ENCODE results near the gene IQSEC1.
"Not testable (repeated sequence)": the region's sequence is repeated elsewhere in the genome, so short reads cannot be mapped to it uniquely, and the experiment has no call there.

The IQSEC1 gene

DNA sequence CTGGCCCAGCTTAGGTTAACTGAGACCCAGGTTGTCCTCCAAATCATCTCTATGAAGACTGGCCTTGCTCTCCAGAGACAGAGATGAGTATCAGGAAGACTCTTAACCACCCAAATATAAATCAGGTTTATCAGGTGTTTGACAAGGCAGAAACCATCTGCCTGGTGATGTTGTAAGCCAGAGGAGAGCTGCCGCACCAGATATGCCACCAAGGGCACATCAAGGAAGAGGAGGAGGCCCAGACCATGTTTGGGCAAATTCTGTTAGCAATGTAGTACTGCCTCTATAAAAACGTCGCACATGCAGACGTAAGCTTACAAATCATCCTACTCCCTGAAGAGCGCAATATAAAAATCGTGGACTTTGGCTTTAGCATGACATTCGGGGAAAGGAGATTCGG lies 210.8 kb downstream of the IQSEC1 start:
- H3K4me3 ChIP-seq (ENCODE audit: low read depth, low read length): no peak overlapping the region
- DNase-seq (ENCODE audit: low read depth): no peak
- TF ChIP-seq, protein P1, sequence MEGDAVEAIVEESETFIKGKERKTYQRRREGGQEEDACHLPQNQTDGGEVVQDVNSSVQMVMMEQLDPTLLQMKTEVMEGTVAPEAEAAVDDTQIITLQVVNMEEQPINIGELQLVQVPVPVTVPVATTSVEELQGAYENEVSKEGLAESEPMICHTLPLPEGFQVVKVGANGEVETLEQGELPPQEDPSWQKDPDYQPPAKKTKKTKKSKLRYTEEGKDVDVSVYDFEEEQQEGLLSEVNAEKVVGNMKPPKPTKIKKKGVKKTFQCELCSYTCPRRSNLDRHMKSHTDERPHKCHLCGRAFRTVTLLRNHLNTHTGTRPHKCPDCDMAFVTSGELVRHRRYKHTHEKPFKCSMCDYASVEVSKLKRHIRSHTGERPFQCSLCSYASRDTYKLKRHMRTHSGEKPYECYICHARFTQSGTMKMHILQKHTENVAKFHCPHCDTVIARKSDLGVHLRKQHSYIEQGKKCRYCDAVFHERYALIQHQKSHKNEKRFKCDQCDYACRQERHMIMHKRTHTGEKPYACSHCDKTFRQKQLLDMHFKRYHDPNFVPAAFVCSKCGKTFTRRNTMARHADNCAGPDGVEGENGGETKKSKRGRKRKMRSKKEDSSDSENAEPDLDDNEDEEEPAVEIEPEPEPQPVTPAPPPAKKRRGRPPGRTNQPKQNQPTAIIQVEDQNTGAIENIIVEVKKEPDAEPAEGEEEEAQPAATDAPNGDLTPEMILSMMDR (conservative IDR thresholded peaks at IDR 0.05; ENCODE audit: low read depth, low read length): no peak

DNA sequence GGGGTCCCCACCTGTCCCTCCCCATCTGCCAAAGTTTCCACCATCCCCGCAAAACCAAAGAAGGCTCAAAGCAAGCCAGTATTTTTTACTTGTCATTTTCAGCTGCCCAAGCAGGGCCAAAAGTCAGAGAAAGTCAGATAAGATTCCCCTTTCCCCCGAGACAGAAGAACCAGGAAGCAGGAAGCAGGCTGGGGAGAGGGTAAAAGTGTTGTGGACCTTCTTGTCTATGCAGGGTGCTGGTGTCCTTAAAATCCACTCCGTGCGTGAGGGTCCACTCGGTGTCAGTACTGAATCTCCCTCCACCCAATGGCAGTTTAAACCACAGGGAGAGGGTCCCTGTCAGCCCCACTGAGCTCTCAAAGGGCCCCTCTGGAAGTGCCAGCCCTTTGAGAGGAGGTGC lies 211.6 kb downstream of the IQSEC1 start:
- DNase-seq (ENCODE audit: low read depth): no peak
- TF ChIP-seq, protein P1 (conservative IDR thresholded peaks at IDR 0.05; ENCODE audit: low read depth, low read length): no peak
- H3K4me3 ChIP-seq (ENCODE audit: low read depth, low read length): no peak overlapping the region

DNA sequence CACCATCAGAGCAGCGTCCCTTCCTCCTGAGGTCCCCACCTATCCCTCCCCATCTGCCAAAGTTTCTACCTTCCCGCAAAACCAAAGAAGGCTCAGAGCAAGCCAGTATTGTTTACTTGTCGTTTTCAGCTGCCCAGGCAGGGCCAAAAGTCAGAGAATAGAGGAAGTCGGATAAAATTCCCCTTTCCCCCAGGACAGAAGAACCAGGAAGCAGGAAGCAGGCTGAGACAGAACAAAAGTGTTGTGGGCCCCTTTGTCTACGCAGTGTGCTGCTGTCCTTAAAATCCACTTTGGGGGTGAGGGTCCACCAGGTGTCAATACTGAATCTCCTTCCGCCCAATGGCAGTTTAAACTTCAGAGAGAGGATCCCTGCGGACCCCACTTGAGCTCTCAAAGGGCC lies 213.4 kb downstream of the IQSEC1 start:
- TF ChIP-seq, protein P1 (conservative IDR thresholded peaks at IDR 0.05; ENCODE audit: low read depth, low read length): no peak
- DNase-seq (ENCODE audit: low read depth): no peak
- H3K4me3 ChIP-seq (ENCODE audit: low read depth, low read length): no peak overlapping the region

DNA sequence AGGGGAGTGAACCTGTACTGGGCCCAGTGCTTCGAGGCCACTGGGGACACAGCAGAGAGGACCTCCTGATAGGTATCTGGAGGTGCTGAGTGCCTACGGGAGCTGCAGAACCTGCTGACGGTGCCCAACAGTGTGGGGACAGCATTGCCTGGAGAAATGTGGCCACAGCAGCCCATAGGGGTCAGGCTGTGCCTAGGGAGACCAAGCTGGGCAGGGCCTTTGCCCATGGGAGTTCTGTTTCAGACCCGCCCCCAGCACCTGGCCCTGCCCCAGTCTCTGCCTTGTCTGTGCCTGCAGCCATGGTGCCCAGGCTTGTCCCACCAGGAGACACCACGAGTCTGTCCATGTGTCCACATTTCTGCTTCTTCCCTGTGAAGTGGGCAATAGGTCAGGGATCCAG lies 216.6 kb downstream of the IQSEC1 start:
- H3K4me3 ChIP-seq (ENCODE audit: low read depth, low read length): no peak overlapping the region
- TF ChIP-seq, protein P1 (conservative IDR thresholded peaks at IDR 0.05; ENCODE audit: low read depth, low read length): no peak
- no peak for DNase-seq (ENCODE audit: low read depth)

DNA sequence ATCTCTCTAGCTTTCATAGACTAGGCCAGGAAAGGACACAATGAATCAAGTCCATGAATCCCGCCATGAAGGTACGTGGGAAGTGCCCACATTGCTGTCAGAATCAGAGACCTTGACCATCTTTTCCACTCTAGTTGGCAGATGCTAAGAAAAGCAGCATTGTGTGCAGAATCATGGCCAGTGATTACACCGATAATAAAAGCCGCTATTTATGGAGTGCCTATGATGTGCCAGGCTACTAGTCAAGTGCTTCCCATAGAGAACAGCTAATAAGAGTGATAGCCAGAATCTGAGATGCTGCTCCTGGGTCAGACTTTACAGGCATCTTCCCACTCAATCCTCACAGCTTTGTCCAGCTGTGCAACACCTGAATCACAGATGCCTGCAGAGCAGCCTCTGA lies 218.7 kb downstream of the IQSEC1 start:
- no peak overlapping the region for H3K4me3 ChIP-seq (ENCODE audit: low read depth, low read length)
- TF ChIP-seq, protein P1 (conservative IDR thresholded peaks at IDR 0.05; ENCODE audit: low read depth, low read length): no peak
- DNase-seq (ENCODE audit: low read depth): no peak

DNA sequence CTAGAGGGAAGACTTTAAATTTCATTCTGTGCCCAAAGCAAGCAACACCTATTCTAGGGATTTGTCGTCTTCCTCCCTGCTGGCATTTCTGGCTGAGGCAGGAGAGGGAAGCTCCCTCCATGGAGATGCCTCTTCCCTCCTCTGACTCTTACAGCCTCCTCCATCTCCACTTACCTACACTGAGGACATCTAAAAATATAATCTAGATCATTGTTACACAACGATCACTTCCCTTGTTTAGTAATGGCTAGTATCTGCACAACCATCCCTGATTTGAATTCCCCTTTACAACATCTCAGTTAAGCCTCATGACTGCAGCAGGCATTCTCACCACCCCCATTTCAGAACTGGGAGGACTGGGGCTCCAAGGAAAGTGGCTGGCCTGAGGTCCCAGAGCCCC lies 219.4 kb downstream of the IQSEC1 start:
- DNase-seq (ENCODE audit: low read depth); H3K4me3 ChIP-seq (ENCODE audit: low read depth, low read length): not testable (repeated sequence)

DNA sequence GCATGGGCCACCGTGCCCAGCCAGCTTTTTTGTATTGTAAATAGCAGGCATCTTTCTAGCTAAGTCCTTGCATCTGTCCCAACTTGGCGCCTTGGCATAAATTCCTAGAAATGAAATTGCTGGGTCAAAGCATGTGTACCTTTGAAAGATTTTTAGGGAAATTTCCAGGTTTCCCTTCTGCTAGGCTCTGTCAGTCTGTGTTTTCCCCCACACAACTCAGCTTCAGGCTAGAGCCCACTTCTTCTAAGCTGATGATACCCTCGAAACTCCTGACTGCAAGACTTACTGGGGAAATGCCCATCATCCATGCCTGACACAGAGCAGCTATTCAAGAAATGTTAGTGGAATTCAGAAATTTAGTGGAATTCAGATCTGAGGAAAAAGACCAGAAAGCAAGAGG lies 221.0 kb downstream of the IQSEC1 start:
- TF ChIP-seq, protein P1 (conservative IDR thresholded peaks at IDR 0.05; ENCODE audit: low read depth, low read length): no peak
- no peak overlapping the region for H3K4me3 ChIP-seq (ENCODE audit: low read depth, low read length)
- DNase-seq (ENCODE audit: low read depth): no peak
